Amygdala (tissue), 56 donors: Measurements from ENCODE around the gene NMNAT3.
"Not testable (repeated sequence)": the region's sequence is repeated elsewhere in the genome, so short reads cannot be mapped to it uniquely, and the experiment has no call there.

Experiments used
- DNase-seq, 56 donors: peaks; one replicate each; lab custom pipeline; 2025; lab: John Stamatoyannopoulos, UW

NMNAT3 gene

GRCh38 chr3:139639662-139640061 is 38.1 kb downstream of the NMNAT3 start:
- no peak for DNase-seq

GRCh38 chr3:139638518-139638917 is 39.3 kb downstream of the NMNAT3 start:
- DNase-seq: no peak

DNA sequence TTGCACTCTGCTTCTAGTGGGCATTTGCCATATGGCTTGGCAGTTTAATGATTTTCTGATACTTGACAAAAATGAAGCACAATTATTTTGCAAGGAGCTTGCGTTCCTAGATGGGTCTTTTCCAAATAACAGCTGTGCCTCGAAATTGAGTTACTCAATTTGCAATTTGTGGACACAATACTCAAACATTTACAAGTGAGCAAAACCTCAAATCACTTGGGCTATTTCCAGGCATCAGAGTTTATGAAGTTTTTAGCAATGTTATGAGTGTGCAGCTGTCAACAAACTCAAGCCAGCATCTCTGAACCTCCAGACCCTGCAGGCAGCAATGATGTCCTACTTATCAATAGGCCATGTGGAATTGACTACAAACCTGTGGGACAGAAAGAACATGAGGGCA is 41.3 kb downstream of the NMNAT3 start:
- DNase-seq: no peak

- no peak for DNase-seq
Observed at GRCh38 chr3:139634111-139634635, 43.6 kb downstream of the NMNAT3 start.

DNA sequence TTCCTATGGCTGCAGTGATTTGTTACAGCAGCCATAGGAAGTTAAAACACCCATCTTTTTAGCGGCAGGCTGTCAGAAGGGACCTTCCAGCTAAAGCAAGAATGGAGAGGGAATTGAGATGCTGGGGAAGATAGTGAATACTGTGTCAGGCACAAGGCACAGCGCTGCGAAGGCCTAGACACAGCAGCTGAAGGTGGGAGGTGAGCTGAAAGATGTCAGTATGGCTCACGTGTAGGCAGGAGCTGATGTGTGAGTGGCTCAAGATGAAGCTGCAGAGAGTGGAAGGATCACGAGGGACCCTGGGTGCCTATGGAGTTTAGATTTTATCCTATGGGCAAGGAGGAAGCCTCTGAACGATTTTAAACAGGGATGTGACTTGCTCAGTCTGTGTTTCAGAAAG is 44.3 kb downstream of the NMNAT3 start:
- DNase-seq: no peak

- DNase-seq: no peak
Observed at GRCh38 chr3:139630542-139630941, 47.2 kb downstream of the NMNAT3 start.

DNA sequence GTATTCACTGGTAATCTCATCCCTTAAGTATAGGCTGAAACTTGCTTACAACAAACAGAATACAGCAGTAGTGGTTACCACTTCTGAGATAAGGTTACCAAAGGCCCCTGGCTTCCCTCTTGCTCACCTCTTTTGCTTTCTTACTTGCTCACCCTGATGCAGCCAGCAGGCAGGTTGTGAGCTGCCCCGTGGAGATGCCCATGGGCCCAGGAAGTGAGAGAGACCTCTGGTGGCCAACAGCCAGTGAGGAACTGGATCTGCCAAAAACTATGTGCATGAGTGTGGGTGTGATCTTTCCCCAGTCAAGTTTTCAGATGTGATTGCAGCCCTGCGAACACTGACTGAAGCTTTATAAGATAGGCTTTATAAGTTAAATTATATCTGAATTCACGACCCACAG is 48.7 kb downstream of the NMNAT3 start:
- no peak for DNase-seq

DNA sequence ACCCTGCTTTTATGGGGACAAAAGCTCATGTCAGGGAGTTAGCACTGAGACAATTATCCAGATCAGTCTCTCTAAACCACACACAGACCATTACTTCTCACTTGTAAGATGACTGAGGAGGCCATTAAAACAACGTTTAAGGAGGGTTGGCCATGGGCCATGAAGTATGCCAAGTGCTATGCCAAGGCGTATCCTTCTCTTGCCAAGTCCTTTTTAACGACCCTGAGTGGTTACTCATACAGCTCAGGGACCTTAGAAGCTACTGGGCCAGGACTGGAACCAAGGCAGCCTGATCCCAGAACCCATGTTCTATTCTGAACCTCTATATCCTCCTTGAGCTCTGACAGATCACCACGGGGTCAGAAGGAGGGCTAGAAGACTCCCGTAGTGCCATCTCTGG is 50.0 kb downstream of the NMNAT3 start:
- no peak for DNase-seq

DNA sequence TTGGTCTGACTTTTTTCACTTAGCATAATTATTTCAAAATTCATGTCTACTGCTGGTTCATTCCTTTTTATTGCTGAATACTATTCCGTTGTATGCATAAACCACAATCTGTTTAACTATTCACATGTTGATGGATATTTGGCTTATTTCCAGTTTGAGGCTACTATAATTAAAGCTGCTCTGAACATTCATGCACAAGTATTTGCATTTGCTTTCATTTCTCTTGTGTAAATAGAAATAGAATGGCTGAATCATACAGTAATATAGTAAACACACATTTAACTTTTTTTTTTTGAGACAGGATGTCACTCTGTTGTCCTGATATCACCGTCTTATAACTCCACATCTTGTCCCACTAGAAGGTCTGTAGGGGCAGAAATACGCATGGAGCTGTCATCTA is 57.3 kb downstream of the NMNAT3 start:
- no peak for DNase-seq

DNA sequence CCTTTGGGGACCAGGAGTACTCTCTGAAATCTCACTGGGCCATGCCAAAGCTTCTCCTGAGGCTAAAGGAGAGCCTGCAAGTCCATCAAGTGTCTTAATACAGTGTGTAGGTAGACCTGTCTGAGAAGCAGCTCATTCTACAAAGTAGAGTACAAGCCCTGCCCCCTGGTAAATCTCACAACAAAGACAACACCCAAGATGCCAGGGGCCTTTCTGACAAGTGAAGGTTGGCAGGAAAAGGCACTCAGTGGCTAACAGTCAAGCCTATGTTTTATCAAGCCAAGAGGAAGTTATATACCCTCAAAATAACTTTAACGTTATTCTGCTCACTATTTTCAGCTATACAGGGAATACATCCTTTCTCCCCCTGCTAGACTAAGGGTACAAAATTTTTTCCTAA is 58.3 kb downstream of the NMNAT3 start:
- DNase-seq: no peak

DNA sequence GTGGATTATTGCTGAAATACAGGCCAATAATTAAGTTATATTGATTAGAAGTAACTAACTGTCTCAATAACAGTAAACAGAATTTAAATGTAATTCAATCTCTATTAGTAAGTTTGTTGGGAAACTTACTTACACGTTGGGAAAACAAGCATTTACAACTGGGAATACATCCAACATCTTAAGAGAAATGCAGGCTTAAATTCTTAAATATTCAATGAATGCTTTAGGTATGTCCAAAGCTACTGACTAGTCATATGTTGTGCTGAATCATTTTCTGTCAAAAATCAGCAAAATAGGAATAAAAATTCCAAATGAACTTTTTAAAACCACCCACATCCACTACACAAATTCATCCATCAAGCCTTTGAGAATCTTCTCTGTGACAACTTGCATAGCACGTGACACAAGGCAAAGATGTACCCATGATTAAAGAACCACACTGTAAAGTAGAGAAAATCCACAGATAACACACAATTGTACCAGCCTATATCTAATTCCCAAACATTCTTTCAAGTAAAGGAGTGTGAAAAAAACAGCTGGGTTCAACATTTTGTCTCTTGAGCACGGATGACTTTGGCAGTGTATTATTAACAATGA is 60.0 kb downstream of the NMNAT3 start:
- no peak for DNase-seq

DNA sequence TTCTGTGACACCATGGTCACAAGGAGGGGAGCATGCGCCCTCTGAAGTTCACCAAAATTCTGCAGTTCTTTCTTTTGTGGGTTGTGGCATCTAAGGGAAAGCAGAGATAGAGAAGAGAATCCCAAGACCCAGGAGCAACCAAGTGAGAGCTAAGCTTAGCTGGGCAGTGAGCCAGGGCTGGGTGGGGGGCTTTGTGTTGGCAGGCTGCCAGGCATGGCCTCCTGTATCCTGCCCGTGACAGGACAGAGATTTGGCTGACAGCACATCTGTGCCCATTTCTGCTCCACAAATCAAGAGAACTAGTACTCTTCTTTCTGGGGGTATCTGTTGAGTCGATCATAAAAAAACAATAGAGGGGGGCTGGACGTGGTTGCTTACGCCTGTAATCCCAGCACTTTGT is 66.2 kb downstream of the NMNAT3 start:
- DNase-seq: no peak

- no peak for DNase-seq
Observed at GRCh38 chr3:139610886-139611285, 66.9 kb downstream of the NMNAT3 start.

DNA sequence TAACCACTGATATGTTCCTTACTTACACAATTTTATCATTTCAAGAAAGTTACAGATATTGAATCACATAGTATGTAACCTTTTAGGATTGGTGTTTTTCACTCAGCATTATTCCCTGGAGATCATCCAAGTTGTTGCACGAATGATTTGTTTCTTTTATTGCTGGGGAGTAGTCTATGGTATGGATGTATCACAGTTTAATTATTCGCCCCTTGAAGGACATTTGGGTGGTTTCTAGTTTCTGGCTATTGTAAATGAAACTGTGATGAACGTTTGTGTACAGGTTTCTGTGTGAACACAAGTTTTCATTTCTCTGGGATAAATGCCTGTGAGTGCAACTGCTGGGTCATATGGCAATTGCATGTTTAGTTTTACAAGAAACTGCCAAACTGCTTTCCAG is 68.8 kb downstream of the NMNAT3 start:
- no peak for DNase-seq

DNA sequence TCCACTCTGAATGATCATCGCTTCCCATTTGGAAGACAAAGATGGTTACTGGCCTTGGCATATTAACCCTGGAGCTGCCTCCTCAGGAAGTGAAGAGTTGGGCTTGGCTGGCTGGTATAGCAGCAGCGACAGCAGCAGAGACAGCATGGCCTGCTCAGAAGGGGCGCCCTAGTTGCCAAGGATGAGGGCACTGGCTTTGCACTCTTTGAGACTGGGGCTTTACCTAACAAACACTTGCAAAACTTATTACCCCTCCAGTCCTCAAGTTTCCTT is 69.7 kb downstream of the NMNAT3 start:
- no peak for DNase-seq

DNA sequence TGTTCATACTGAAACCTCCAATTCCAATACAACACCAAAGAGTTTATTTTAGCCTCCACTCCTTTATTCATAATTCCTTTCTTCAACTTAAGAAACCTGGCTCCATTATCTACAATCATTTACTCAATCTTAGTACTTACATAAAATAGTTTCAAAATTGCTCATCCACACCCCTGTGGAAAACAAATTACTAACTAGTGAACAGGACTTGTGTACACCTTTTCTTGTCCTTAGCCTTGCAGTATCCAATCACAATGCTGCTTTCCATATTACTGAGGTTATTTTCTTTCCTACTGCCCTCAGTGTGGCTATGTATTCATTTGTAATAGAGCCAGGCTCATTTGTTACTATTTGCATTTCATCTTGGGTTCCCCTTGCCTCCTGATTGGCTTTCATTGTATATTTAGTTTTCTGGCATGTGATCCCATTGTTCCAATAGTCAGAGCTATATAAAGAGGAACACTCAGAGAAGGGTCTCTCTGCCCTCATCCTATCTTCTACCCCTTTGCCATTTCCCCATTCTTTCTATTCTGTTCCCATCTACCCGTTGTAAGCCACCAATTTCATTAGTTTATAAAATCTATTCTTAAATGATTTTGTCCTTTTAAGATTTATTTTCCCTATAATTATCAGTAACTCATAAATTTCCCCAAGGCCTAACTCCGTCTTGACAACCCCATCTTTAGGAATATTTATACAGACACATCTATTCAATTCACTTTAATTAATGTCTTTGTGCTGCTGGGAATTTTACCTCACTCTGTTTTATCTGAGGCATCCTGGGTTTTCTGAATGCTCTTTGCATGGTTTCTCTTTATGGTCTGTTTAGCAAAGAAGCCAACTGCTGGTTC is 70.3 kb downstream of the NMNAT3 start:
- DNase-seq: no peak

GRCh38 chr3:139602003-139602402 is 75.8 kb downstream of the NMNAT3 start:
- DNase-seq: no peak

- no peak for DNase-seq
Observed at GRCh38 chr3:139601191-139601961, 76.4 kb downstream of the NMNAT3 start.

GRCh38 chr3:139597947-139598346 is 79.8 kb downstream of the NMNAT3 start:
- DNase-seq: no peak

DNA sequence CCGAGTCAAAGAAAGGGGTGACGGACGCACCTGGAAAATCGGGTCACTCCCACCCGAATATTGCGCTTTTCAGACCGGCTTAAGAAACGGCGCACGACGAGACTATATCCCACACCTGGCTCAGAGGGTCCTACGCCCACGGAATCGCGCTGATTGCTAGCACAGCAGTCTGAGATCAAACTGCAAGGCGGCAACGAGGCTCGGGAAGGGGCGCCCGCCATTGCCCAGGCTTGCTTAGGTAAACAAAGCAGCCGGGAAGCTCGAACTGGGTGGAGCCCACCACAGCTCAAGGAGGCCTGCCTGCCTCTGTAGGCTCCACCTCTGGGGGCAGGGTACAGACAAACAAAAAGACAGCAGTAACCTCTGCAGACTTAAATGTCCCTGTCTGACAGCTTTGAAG is 86.6 kb downstream of the NMNAT3 start:
- DNase-seq: not testable (repeated sequence)

DNA sequence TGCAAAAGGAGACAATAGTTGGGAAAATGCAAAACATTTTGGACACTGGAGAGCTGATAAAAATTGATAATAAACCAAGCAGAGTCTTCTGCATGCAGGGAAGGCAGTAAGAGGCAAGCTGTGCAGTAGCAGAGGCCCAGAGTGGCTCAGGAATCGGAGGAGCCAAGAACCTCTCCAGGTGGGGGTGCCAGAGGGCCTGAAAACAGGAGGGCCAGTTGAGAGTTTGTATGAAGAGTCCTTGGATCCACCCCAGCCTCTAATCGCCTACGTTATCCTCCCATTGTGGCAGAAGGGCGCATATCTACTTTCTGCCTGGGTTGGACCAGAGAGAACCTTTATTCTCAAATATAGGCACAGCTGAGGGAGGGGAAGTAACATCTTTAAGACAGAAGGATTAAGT is 89.3 kb downstream of the NMNAT3 start:
- DNase-seq: no peak

- DNase-seq: no peak
Observed at GRCh38 chr3:139587797-139588196, 90.0 kb downstream of the NMNAT3 start.
